GM21619 (cell line): ENCODE measurements around the gene GBE1.
"Not testable (repeated sequence)": the region's sequence is repeated elsewhere in the genome, so short reads cannot be mapped to it uniquely, and the experiment has no call there.

Experiments
- ATAC-seq: cut with Tn5 transposase; IDR thresholded peaks from one replicate; pipeline ENCODE4 v1.9.1; 2021; ENCODE audit not compliant: unreplicated experiment

Gene GBE1

DNA sequence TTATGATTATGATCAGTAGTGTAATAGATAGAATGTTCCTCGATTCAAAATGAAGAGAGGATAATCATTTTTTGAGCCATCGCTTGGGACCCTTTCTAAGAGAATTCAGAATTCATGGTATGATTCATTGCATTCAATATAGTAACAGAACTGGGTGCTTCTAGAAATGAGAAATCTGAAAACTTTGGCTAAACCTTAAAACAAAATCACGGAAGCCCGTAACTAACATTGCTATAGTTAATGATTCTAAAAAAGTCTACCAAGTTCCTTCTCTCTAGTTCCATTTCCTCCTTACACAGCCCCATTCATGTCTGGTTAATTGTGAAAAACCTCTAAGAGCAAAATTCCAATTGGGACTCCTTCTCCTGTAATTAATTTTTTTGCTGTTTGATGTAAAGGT lies 217.1 kb downstream of the GBE1 start:
- peak; percentile 60 for ATAC-seq

- ATAC-seq, result no peak
Measured at GRCh38 chr3:81540787-81541186, 220.7 kb downstream of the GBE1 start.

GRCh38 chr3:81531846-81532245 lies 229.6 kb downstream of the GBE1 start:
- ATAC-seq, result no peak

DNA sequence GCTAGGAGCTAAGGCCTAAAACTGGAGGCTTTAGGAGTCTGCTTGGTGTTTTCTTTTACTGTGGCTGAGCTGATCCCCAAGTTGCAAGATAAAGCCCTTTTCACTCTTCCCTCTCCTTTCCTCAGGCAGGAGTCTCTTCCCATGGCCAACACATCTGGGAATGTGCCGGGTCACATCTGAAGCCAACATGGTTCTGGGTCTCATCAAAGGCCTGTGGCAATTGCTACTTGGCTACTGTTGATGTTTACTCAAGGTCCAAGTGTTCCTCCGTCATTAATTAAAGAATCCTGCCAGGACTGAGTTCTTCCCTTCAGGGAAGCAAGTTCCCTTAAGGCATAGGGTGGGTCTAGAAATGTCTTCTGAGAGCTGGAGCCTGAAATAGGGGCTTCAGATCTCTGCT lies 230.2 kb downstream of the GBE1 start:
- ATAC-seq, result no peak

DNA sequence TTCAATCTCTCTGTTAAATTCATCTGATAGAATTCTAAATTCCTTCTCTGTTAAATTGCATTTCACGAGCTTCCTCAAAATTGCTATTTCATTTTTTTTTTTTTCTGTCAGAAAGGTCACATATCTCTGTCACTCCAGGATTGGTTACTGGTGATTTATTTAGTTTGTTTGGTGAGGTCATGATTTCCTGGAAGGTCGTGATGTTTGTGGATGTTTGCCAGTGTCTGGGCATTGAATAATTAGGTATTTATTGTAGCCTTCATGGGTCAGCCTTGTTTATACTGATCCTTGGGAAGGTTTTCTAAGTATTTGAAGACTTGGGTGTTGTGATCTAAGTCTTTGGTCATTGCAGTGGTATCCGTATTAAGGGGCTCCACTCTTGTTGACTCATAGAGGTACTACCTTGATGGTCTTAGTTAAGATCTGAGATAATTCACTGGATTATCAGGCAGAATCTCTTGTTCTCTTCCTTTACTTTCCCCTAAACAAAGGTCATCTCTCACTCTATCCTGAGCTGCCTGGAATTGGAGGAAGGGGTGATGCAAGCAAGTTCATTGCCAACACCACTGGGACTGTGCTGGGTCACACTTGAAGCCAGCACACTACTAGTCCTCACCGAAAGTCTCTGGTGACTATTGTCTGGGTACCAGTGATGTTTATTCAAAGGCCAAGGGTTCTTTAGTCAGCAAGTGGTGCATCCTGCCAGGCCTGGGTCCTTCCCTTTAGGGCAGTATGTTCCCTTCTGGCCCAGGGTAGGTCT lies 231.1 kb downstream of the GBE1 start:
- ATAC-seq, result no peak

GRCh38 chr3:81521855-81522254 lies 239.6 kb downstream of the GBE1 start:
- no peak for ATAC-seq

GRCh38 chr3:81518945-81519344 lies 242.5 kb downstream of the GBE1 start:
- no peak for ATAC-seq

DNA sequence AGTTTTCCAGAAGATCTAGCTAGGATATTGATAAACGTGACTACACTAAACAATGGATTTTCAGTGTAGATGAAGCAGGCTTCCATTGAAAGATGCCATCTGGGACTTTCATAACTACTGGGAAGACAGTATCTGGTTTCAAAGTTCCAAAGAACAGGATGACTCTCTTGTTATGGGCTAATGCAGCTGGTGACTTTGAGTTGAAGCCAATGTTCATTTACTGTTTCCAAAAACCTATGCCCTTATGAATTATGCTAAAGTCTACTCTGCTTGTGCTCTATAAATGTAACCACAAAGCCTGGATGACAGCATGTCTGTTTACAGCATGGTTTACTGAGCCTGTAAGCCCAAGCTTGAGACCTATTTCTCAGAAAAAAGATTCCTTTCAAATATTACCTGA lies 245.4 kb downstream of the GBE1 start:
- ATAC-seq, result no peak

DNA sequence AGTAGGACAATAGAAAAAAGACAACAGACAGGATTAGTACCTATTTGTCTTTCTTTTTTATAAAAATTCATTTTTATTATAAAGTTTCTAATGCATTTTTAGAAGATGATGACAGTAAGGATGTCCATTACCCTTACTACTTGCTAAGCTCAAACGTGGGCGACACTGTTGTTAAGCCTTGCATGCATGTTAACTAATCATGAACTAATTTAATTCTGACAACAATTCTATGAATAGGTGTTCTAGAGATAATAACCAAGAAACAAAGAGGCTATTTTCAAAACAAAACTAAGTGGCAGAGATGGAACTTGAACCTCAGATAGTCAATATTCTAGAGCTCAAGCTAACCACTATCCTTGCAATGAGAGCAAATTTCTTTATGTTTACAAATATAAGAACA lies 247.9 kb downstream of the GBE1 start:
- ATAC-seq, result no peak

- no peak for ATAC-seq
Measured at GRCh38 chr3:81503026-81503425, 258.4 kb downstream of the GBE1 start.

GRCh38 chr3:81502236-81502635 lies 259.2 kb downstream of the GBE1 start:
- no peak for ATAC-seq

GRCh38 chr3:81500039-81500438 lies 261.4 kb downstream of the GBE1 start:
- peak; percentile 93 for ATAC-seq

GRCh38 chr3:81497572-81498251 lies 263.7 kb downstream of the GBE1 start:
- ATAC-seq, result no peak

- ATAC-seq, result no peak
Measured at GRCh38 chr3:81496407-81497104, 264.9 kb downstream of the GBE1 start.

- not testable (repeated sequence) for ATAC-seq
Measured at GRCh38 chr3:81492471-81492870, 269.0 kb downstream of the GBE1 start.

DNA sequence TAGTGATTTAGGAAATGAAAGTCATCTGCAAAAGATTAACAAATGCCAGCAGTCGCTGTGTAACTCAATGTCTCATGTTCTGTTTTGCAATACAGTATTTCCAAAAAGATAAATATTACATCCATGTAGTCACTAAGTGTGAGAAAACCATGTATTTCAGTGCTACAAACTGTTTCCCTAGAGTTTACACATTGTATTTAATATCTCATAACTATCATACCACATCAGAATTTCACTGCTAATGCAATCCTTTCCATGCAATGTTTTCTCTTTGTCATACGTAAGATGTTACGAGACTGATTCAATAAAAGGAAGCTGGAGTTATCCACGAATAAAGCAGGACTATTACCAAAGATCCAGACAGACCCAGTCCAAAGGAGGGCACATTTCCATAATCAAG lies 269.4 kb downstream of the GBE1 start:
- ATAC-seq, result no peak

DNA sequence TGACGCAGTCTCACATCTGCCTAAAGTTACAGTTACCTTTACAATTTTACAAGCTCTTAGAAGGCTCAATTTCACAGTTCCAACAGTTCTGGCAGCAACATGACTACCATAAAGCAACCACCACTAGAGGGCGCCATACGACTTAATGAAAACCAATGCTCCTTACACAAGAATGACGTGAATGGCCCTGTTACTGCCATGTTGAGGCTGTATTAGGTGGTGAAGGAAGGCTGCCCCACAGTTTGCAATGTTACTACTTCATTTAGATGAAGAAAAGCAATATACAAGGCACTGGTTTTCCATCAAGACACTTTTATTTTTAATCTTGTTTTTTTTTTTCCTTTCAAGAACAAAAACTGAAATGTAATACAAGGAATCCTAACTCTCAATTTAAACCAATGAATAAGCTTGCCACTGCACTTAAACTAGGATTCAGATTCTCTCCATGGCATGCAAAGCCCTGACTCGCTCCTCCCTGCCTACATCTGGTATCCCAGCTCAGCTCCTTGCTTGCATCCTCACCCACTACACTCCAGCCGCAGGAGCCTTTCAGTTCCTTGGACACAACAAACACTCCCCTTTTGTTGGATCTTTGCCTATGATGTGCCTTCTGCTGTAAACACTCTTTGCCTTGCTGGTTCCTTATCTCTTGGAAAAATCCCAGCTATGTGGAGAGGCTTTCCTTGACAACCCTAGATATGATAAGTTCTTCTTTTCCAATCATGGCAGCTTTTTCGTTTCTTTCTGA lies 270.7 kb downstream of the GBE1 start:
- peak; percentile 93 for ATAC-seq

GRCh38 chr3:81485444-81485865 lies 276.0 kb downstream of the GBE1 start:
- peak; percentile 98 for ATAC-seq

- no peak for ATAC-seq
Measured at GRCh38 chr3:81484520-81484919, 276.9 kb downstream of the GBE1 start.

- ATAC-seq, result no peak
Measured at GRCh38 chr3:81483046-81483445, 278.4 kb downstream of the GBE1 start.

GRCh38 chr3:81477740-81478139 lies 283.7 kb downstream of the GBE1 start:
- ATAC-seq, result no peak
